CD4-positive, alpha-beta T cell (primary cell): ENCODE results near the gene SLC25A52. TPM values are rescaled to one million over a fixed set of nuclear protein-coding genes. Genes with fewer than 3 reads are reported as not detected.

Experiments
- ATAC-seq: fragments of 200-7000 bp; cut with Tn5 transposase; one replicate; pipeline ENCODE4 v1.10.0; 2022; ENCODE audit warnings: mild to moderate bottlenecking; ENCODE audit not compliant: poor library complexity
- CTCF ChIA-PET: fragments of 350-600 bp; sonication (Branson Sonifier 250); formaldehyde crosslinking; loops from one replicate; lab custom pipeline; 2021; ENCODE audit warnings: antibody characterized with exemption, inconsistent platforms; lab: Charles Lee
- POLR2A ChIA-PET: fragments of 350-600 bp; sonication (Branson Sonifier 250); formaldehyde crosslinking; loops from one replicate; lab custom pipeline; 2021; ENCODE audit warnings: antibody characterized with exemption, inconsistent platforms; lab: Charles Lee
- DNase-seq, 14 experiments: peaks; one replicate each; pipeline ENCODE4 v3.0.0-alpha.2; 2013 to 2020; ENCODE audit warnings: mixed read lengths in 2 of 14
- H3K27ac ChIP-seq, 2 donors: one replicate each; pipeline versions ENCODE4 v1.5.1 to v1.7.0; 2013; ENCODE audit warnings: low read length in 2 of 2, low read depth in 1 of 2, mild to moderate bottlenecking in 1 of 2
- H3K27me3 ChIP-seq, 2 experiments: 1 replicate in 1 of 2; 2 replicates in 1 of 2; pipeline versions ENCODE4 v1.6.1 to v1.7.0; 2013; ENCODE audit warnings: low read length in 2 of 2, control low read depth in 1 of 2, mild to moderate bottlenecking in 1 of 2, moderate library complexity in 1 of 2; ENCODE audit not compliant: insufficient read depth in 2 of 2, control insufficient read depth in 1 of 2
- H3K36me3 ChIP-seq: one replicate; pipeline ENCODE4 v1.6.1; 2013; ENCODE audit warnings: low read length, control low read depth; ENCODE audit not compliant: insufficient read depth
- H3K4me1 ChIP-seq: one replicate; pipeline ENCODE4 v1.6.1; 2013; ENCODE audit warnings: low read length, control low read depth; ENCODE audit not compliant: insufficient read depth
- H3K4me3 ChIP-seq: one replicate; pipeline ENCODE4 v1.5.1; 2013; ENCODE audit warnings: mild to moderate bottlenecking, low read length, moderate library complexity
- H3K9me3 ChIP-seq, 2 experiments: 1 replicate in 1 of 2; 2 replicates in 1 of 2; pipeline versions ENCODE4 v1.6.1 to v1.7.0; 2013; ENCODE audit warnings: low read length in 2 of 2, mild to moderate bottlenecking in 2 of 2, control low read depth in 1 of 2, moderate library complexity in 1 of 2; ENCODE audit not compliant: control insufficient read depth in 1 of 2, insufficient read depth in 1 of 2
- H3K27ac Mint-ChIP-seq: one replicate; pipeline ENCODE4 v1.8.0; 2020; ENCODE audit warnings: mixed read lengths
- H3K27me3 Mint-ChIP-seq: one replicate; pipeline ENCODE4 v1.8.0; 2021; ENCODE audit warnings: mixed read lengths
- H3K36me3 Mint-ChIP-seq: one replicate; pipeline ENCODE4 v1.8.0; 2021; ENCODE audit warnings: low read depth, mixed read lengths
- H3K4me1 Mint-ChIP-seq: one replicate; pipeline ENCODE4 v1.8.0; 2021; ENCODE audit warnings: low read depth, mixed read lengths
- H3K4me3 Mint-ChIP-seq: one replicate; pipeline ENCODE4 v1.8.0; 2020; ENCODE audit warnings: mild to moderate bottlenecking, mixed read lengths
- H3K9me3 Mint-ChIP-seq: one replicate; pipeline ENCODE4 v1.8.0; 2020; ENCODE audit warnings: mixed read lengths
- intact Hi-C, 2 experiments: fragments of 100-400 bp; cut with DNase I in 1 of 2; cut with micrococcal nuclease in 1 of 2; formaldehyde crosslinking; loops; one replicate each; pipeline versions ENCODE4 v1.15.1 to v1.9.0; 2023 to 2025; cut with DNase I, micrococcal nuclease
- total RNA-seq, 174 experiments: library from RNA in 2 of 174; stranded (reverse) in 2 of 174; gene quantifications; one replicate each; pipeline ENCODE4 v1.2.3 and lab custom pipeline; 2021 to 2026
- TF ChIP-seq, protein P1 (sequence below): fragments of 200-600 bp; IDR thresholded peaks from one replicate; pipeline ENCODE4 v1.8.0; 2022; ENCODE audit warnings: antibody characterized with exemption, mild to moderate bottlenecking

SLC25A52 gene
- total RNA-seq, 2 experiments from 2014 or later: not detected

DNA sequence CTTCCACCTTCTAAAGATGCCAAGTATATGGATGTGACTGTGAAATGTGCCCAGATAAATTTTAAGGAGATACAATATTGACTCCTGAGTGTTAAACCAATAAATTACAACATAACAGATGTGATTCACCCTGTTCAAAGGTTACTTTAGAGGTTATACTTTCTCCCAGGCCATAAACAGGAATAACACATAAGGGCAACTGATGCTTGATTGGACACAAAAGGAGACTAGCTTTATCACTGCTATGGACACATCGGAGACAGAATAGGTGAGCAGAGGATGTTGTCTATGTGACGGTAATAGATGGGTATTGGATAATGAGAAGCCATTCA lies 31.9 kb upstream of the SLC25A52 start:
- Mint-ChIP-seq H3K27ac (no peak overlapping the region), H3K4me1 (no peaks in the 10 kb centered on the region), H3K36me3 (no peaks in the 10 kb centered on the region), H3K9me3 (no peaks in the 10 kb centered on the region), H3K27me3 (no peaks in the 10 kb centered on the region), H3K4me3 (no peak overlapping the region)
- TF ChIP-seq, protein P1, sequence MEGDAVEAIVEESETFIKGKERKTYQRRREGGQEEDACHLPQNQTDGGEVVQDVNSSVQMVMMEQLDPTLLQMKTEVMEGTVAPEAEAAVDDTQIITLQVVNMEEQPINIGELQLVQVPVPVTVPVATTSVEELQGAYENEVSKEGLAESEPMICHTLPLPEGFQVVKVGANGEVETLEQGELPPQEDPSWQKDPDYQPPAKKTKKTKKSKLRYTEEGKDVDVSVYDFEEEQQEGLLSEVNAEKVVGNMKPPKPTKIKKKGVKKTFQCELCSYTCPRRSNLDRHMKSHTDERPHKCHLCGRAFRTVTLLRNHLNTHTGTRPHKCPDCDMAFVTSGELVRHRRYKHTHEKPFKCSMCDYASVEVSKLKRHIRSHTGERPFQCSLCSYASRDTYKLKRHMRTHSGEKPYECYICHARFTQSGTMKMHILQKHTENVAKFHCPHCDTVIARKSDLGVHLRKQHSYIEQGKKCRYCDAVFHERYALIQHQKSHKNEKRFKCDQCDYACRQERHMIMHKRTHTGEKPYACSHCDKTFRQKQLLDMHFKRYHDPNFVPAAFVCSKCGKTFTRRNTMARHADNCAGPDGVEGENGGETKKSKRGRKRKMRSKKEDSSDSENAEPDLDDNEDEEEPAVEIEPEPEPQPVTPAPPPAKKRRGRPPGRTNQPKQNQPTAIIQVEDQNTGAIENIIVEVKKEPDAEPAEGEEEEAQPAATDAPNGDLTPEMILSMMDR: no peak
- no peaks in the 10 kb centered on the region for H3K9me3 ChIP-seq
- no peak overlapping the region for H3K4me3 ChIP-seq
- ChIA-PET POLR2A (no interaction called here), CTCF (no interaction called here)
- no peak for DNase-seq
- ATAC-seq: no peak
- no peaks in the 10 kb centered on the region for H3K4me1 ChIP-seq
- no peaks in the 10 kb centered on the region for H3K36me3 ChIP-seq
- H3K27ac ChIP-seq: no peak overlapping the region
- H3K27me3 ChIP-seq: no peaks in the 10 kb centered on the region
- intact Hi-C loops: no loop called here

DNA sequence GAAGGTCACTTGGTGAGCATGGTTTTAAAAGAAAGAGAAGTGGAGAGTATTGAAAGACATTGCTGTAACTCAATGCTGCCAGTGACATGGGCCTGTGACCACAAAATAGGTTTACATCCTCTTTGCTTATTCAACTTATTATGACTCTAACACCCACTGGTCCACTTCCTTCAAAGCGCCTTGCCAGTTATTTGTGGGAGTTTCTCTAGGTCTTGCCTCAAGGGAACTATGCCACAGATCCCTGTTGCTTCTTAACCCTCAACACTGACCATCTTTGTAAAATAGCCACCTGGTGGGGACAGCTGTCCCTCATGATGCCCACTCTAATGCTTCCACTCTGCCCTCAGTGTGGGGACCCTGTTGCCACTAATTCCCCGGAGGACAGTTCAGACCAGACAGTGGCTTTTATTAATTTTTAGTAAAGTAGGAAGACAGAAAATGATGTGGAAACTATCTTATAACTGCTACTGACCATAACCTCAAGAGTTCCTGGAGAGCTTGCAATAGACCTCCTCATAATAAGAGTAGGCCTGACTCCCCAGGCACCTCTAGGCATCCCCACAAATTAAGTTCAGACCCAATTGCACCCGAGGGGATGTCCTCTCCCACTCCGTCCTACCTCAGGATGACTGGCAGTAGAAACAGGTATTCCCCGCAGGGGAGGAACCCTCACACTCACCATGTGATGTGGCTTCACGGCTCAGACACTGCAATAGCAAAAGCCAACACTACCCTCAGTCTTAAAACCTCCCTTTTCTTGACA lies 31.3 kb upstream of the SLC25A52 start:
- H3K27me3 ChIP-seq: no peaks in the 10 kb centered on the region
- intact Hi-C loops: no loop called here
- Mint-ChIP-seq H3K4me1 (no peaks in the 10 kb centered on the region), H3K36me3 (no peaks in the 10 kb centered on the region), H3K27me3 (no peaks in the 10 kb centered on the region), H3K27ac (no peak overlapping the region), H3K9me3 (no peaks in the 10 kb centered on the region), H3K4me3 (no peak overlapping the region)
- H3K9me3 ChIP-seq: no peaks in the 10 kb centered on the region
- no peak for ATAC-seq
- DNase-seq: peak in 3 of 14 experiments; percentile 10 to 21 (median 17)
- no peak overlapping the region for H3K4me3 ChIP-seq
- H3K4me1 ChIP-seq: no peaks in the 10 kb centered on the region
- ChIA-PET CTCF (no interaction called here), POLR2A (no interaction called here)
- TF ChIP-seq, protein P1: no peak
- H3K36me3 ChIP-seq: no peaks in the 10 kb centered on the region
- no peak overlapping the region for H3K27ac ChIP-seq

DNA sequence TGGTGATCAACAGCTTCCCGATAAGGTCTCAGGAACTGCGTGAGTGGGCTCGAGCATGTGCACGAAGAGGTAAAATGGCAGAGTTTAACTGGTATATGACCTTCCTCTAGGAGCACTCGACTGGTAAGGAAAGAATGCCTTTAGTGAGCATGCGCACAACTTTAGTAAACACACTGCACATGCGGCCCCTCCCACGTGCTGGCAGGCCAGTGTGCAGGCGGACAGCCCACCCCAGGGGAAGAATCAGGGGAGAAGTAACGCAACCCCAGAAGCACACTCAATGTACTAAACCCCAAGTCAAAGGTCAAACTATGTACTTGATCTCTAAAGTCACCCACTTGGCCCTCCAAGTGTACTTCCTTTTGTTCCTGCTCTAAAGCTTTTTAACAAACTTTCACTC lies 28.7 kb upstream of the SLC25A52 start:
- H3K4me3 Mint-ChIP-seq: no peak overlapping the region
- H3K4me3 ChIP-seq: no peak overlapping the region
- DNase-seq (no peak), ATAC-seq (no peak)
- H3K9me3 ChIP-seq: no peaks in the 10 kb centered on the region
- TF ChIP-seq, protein P1: no peak
- H3K9me3 Mint-ChIP-seq: no peaks in the 10 kb centered on the region
- no peaks in the 10 kb centered on the region for H3K4me1 ChIP-seq
- POLR2A ChIA-PET: no interaction called here
- H3K27ac Mint-ChIP-seq: no peak overlapping the region
- H3K27ac ChIP-seq: no peak overlapping the region
- H3K27me3 ChIP-seq: no peaks in the 10 kb centered on the region
- H3K36me3 Mint-ChIP-seq: no peaks in the 10 kb centered on the region
- H3K4me1 Mint-ChIP-seq: no peaks in the 10 kb centered on the region
- CTCF ChIA-PET: no interaction called here
- H3K27me3 Mint-ChIP-seq: no peaks in the 10 kb centered on the region
- no peaks in the 10 kb centered on the region for H3K36me3 ChIP-seq
- intact Hi-C loops: no loop called here
